HEK293T (cell line): ENCODE measurements around the gene NTNG2.

Source experiments
- ARNT ChIP-seq: fragments of 450-650 bp; IDR thresholded peaks from 2 replicates; pipeline ENCODE4 v1.6.1; 2017; ENCODE audit warnings: mild to moderate bottlenecking
- BHLHE40 ChIP-seq: fragments of 450-650 bp; IDR thresholded peaks from 2 replicates; pipeline ENCODE4 v1.6.1; 2016; ENCODE audit warnings: mild to moderate bottlenecking, moderate library complexity, borderline replicate concordance
- CTBP1 ChIP-seq: fragments of 450-650 bp; IDR thresholded peaks from 2 replicates; pipeline ENCODE4 v1.6.1; 2016; ENCODE audit warnings: borderline replicate concordance
- ELF4 ChIP-seq: fragments of 450-650 bp; IDR thresholded peaks from 2 replicates; pipeline ENCODE4 v1.6.1; 2017; ENCODE audit warnings: antibody characterized with exemption
- FOXA1 ChIP-seq: fragments of 450-650 bp; IDR thresholded peaks from 2 replicates; pipeline ENCODE4 v1.6.1; 2016; ENCODE audit warnings: mild to moderate bottlenecking
- FOXK2 ChIP-seq: fragments of 450-650 bp; IDR thresholded peaks from 2 replicates; pipeline ENCODE4 v1.6.1; 2016; ENCODE audit warnings: mild to moderate bottlenecking
- FOXM1 ChIP-seq: fragments of 450-650 bp; IDR thresholded peaks from 2 replicates; pipeline ENCODE4 v1.6.1; 2017; ENCODE audit warnings: mild to moderate bottlenecking, borderline replicate concordance
- HDGF ChIP-seq: fragments of 450-650 bp; IDR thresholded peaks from 2 replicates; pipeline ENCODE4 v1.6.1; 2017; ENCODE audit warnings: antibody characterized with exemption, borderline replicate concordance
- L3MBTL2 ChIP-seq: fragments of 450-650 bp; conservative IDR thresholded peaks from 2 replicates; pipeline ENCODE4 v1.6.1; 2016; ENCODE audit warnings: mild to moderate bottlenecking
- LEF1 ChIP-seq: fragments of 450-650 bp; IDR thresholded peaks from 2 replicates; pipeline ENCODE4 v1.6.1; 2017; ENCODE audit warnings: mild to moderate bottlenecking, borderline replicate concordance
- SP1 ChIP-seq: fragments of 450-650 bp; IDR thresholded peaks from 2 replicates; pipeline ENCODE4 v1.6.1; 2017
- SUZ12 ChIP-seq: fragments of 450-650 bp; IDR thresholded peaks from 2 replicates; pipeline ENCODE4 v1.6.1; 2016; ENCODE audit warnings: mild to moderate bottlenecking
- TARDBP ChIP-seq: fragments of 450-650 bp; IDR thresholded peaks from 2 replicates; pipeline ENCODE4 v1.6.1; 2016

DNA sequence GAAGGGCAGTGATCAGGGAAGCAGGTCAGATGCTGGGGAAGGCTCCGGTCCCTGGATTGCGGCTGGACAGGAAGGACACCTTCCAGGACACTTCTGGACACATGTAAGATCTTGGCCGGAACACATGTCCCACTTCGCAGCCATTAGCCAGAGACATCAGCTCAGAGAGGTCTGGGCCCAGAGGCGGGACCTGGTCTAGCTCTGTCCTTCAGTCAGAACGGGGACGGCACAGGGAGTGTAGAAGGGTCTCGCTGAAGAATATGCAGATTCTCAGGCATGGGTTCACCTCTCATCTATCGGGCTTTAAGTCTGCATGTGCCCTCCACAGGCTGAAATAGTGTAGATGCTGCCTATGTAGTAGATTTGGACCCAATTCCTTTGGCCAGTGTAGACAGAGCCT is 73.3 kb downstream of the NTNG2 start:
- TF ChIP-seq FOXA1: no peak
- no peak for TF ChIP-seq SP1
- no peak for TF ChIP-seq SUZ12
- TF ChIP-seq ARNT: no peak
- no peak for TF ChIP-seq HDGF
- TF ChIP-seq FOXM1: no peak
- no peak for TF ChIP-seq BHLHE40
- no peak for TF ChIP-seq CTBP1
- TF ChIP-seq L3MBTL2: no peak
- TF ChIP-seq ELF4: no peak
- TF ChIP-seq TARDBP: no peak
- TF ChIP-seq FOXK2: no peak
- no peak for TF ChIP-seq LEF1
